Keratinocyte (primary cell): ENCODE measurements around the gene TTC22. TPM values are rescaled to one million over a fixed set of nuclear protein-coding genes. Genes with fewer than 3 reads are reported as not detected.

Source experiments
- DNase-seq: peaks from one replicate; pipeline ENCODE4 v3.0.0-alpha.2; 2011; ENCODE audit warnings: low read depth, missing footprints, low spot score
- FAIRE-seq: peaks from 2 replicates; lab custom pipeline; 2011; peaks lifted over from hg19 to GRCh38; lab: Jason Lieb, UNC
- H2AFZ ChIP-seq: 2 replicates; pipeline ENCODE4 v1.6.0; 2012; ENCODE audit warnings: low read length, control low read depth, inconsistent platforms; ENCODE audit not compliant: control insufficient read depth
- H3K27ac ChIP-seq: 2 replicates; pipeline ENCODE4 v1.5.1; 2011; ENCODE audit warnings: low read length; ENCODE audit not compliant: control insufficient read depth, insufficient read depth
- H3K27me3 ChIP-seq: 3 replicates; pipeline ENCODE4 v1.6.0; 2011; ENCODE audit warnings: low read length; ENCODE audit not compliant: control insufficient read depth, insufficient read depth; ENCODE audit errors: extremely low read depth
- H3K36me3 ChIP-seq, 2 experiments: 2 replicates in 1 of 2; 3 replicates in 1 of 2; pipeline ENCODE4 v1.5.1; 2011; ENCODE audit warnings: low read length in 2 of 2, mild to moderate bottlenecking in 1 of 2; ENCODE audit not compliant: control insufficient read depth in 2 of 2, insufficient read depth in 2 of 2; ENCODE audit errors: extremely low read depth in 1 of 2
- H3K4me1 ChIP-seq: 3 replicates; pipeline ENCODE4 v1.5.1; 2011; ENCODE audit warnings: low read length; ENCODE audit not compliant: control insufficient read depth, insufficient read depth; ENCODE audit errors: extremely low read depth
- H3K4me2 ChIP-seq: 3 replicates; pipeline ENCODE4 v1.6.0; 2011; ENCODE audit warnings: low read depth, low read length; ENCODE audit not compliant: control insufficient read depth, insufficient read depth; ENCODE audit errors: extremely low read depth
- H3K4me3 ChIP-seq, 3 experiments: fragments of 200-600 bp in 1 of 3; sonication (generic) in 1 of 3; 2 replicates in 2 of 3; 3 replicates in 1 of 3; pipeline ENCODE4 v1.5.1; 2011 to 2016; ENCODE audit warnings: low read length in 3 of 3, mild to moderate bottlenecking in 3 of 3, control low read depth in 2 of 3, inconsistent platforms in 1 of 3, low read depth in 1 of 3, mixed read lengths in 1 of 3, mixed run types in 1 of 3, moderate library complexity in 1 of 3; ENCODE audit not compliant: control insufficient read depth in 2 of 3, insufficient read depth in 2 of 3; ENCODE audit errors: extremely low read depth in 1 of 3
- H3K79me2 ChIP-seq: 2 replicates; pipeline ENCODE4 v1.6.0; 2012; ENCODE audit warnings: low read length; ENCODE audit not compliant: control insufficient read depth, insufficient read depth
- H3K9ac ChIP-seq: 3 replicates; pipeline ENCODE4 v1.6.0; 2011; ENCODE audit warnings: low read length; ENCODE audit not compliant: control insufficient read depth, insufficient read depth; ENCODE audit errors: extremely low read depth
- H3K9me1 ChIP-seq: 3 replicates; pipeline ENCODE4 v1.6.0; 2011; ENCODE audit warnings: low read length; ENCODE audit not compliant: control insufficient read depth, insufficient read depth; ENCODE audit errors: extremely low read depth
- H3K9me3 ChIP-seq: 2 replicates; pipeline ENCODE4 v1.5.1; 2012; ENCODE audit warnings: low read depth, low read length; ENCODE audit not compliant: control insufficient read depth
- H4K20me1 ChIP-seq: 3 replicates; pipeline ENCODE4 v1.6.0; 2011; ENCODE audit warnings: low read length; ENCODE audit not compliant: control insufficient read depth, insufficient read depth; ENCODE audit errors: extremely low read depth
- CTCF ChIP-seq, 3 experiments: IDR thresholded peaks in 1 of 3; conservative IDR thresholded peaks in 1 of 3; optimal IDR thresholded peaks in 1 of 3; 2 replicates in 2 of 3; 3 replicates in 1 of 3; pipeline versions ENCODE3 to v1.5.1; 2011; ENCODE audit warnings: low read length in 3 of 3, mild to moderate bottlenecking in 3 of 3, moderate library complexity in 2 of 3, control low read depth in 1 of 3, inconsistent platforms in 1 of 3; ENCODE audit not compliant: insufficient read depth in 2 of 3; ENCODE audit errors: extremely low read depth in 1 of 3
- EZH2 ChIP-seq: IDR thresholded peaks from one replicate; pipeline ENCODE4 v1.6.1; 2012; ENCODE audit warnings: inconsistent platforms, mild to moderate bottlenecking, low read length, moderate library complexity
- dilution Hi-C: fragments of 300-500 bp; cut with MboI; formaldehyde crosslinking; loops from one replicate; pipeline ENCODE4 v1.7.0; 2020; ENCODE audit warnings: low sequenced_read_pairs; ENCODE audit not compliant: extremely low pct_ligation_motif_present
- polyA plus RNA-seq, 5 experiments: library from polyadenylated mRNA; depleted of rRNA in 3 of 5; stranded (reverse) in 3 of 5; stranded (forward) in 1 of 5; unstranded in 1 of 5; fragments of >200 nt; gene quantifications; 1 replicate in 1 of 5; 2 replicates in 3 of 5; 3 replicates in 1 of 5; pipeline versions ENCODE4 v1.2.1 to v1.2.3, GENCODE V29; 2011 to 2012; ENCODE audit warnings: missing spikeins in 2 of 5, low read depth in 1 of 5, low replicate concordance in 1 of 5

The TTC22 gene
- polyA plus RNA-seq, 1 donor (not counting 4 experiments of a cell fraction or from before 2014, with no cell fraction given): 5.1 TPM

GRCh38 chr1:54791880-54792522 lies 9.1 kb downstream of the TTC22 start:
- peak; percentile 76 for FAIRE-seq
- no peak overlapping the region for H3K4me3 ChIP-seq
- H3K4me2 ChIP-seq: no peak overlapping the region
- peaks cover 0 to 1% of the 10 kb centered on the region in 2 experiments for H3K36me3 ChIP-seq
- dilution Hi-C loops: no loop called here
- no peaks in the 10 kb centered on the region for H3K79me2 ChIP-seq
- H2AFZ ChIP-seq: no peak overlapping the region
- no peaks in the 10 kb centered on the region for H4K20me1 ChIP-seq
- TF ChIP-seq CTCF (optimal IDR thresholded peaks at IDR 0.05 in 1 of 3, IDR thresholded peaks at IDR 0.05 in 1 of 3, conservative IDR thresholded peaks at IDR 0.05 in 1 of 3; ENCODE audit: extremely low read depth in 1 of 3, insufficient read depth in 2 of 3, low read length in 3 of 3): peak; percentile 56 to 83 (median 76)
- no peak for TF ChIP-seq EZH2
- no peaks in the 10 kb centered on the region for H3K9me3 ChIP-seq
- peaks cover 15% of the 10 kb centered on the region for H3K4me1 ChIP-seq
- no peaks in the 10 kb centered on the region for H3K27me3 ChIP-seq
- no peak for DNase-seq
- peaks cover 2% of the 10 kb centered on the region for H3K9me1 ChIP-seq
- H3K27ac ChIP-seq: no peak overlapping the region
- H3K9ac ChIP-seq: no peak overlapping the region

DNA sequence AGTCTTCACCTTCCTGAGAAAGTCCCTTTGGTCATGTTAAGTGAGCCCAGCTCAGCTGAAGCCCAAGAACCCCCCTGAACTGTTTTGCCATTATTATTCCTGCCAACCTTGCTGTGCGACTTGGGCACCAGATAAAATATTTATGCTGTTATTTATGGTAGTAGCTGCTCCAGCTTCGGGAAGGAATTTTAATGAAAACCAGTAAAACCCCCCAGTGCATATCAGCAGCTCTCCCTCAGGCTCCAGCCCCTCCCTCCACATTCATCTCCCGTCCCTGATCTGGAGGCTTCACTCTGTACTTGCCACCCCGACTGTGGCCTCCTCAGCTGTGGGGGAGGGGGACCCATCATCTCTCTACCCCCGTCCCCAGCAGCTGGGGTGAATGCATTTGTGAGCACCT lies 12.7 kb downstream of the TTC22 start:
- no peak for FAIRE-seq
- peaks cover 0 to 4% of the 10 kb centered on the region in 2 experiments for H3K36me3 ChIP-seq
- H3K4me1 ChIP-seq: no peaks in the 10 kb centered on the region
- H3K9me1 ChIP-seq: no peaks in the 10 kb centered on the region
- dilution Hi-C loops: no loop called here
- TF ChIP-seq CTCF (optimal IDR thresholded peaks at IDR 0.05 in 1 of 3, IDR thresholded peaks at IDR 0.05 in 1 of 3, conservative IDR thresholded peaks at IDR 0.05 in 1 of 3; ENCODE audit: extremely low read depth in 1 of 3, insufficient read depth in 2 of 3, low read length in 3 of 3): no peak
- no peak for TF ChIP-seq EZH2
- no peak overlapping the region for H3K4me3 ChIP-seq
- no peaks in the 10 kb centered on the region for H4K20me1 ChIP-seq
- no peaks in the 10 kb centered on the region for H3K79me2 ChIP-seq
- no peak for DNase-seq
- no peak overlapping the region for H2AFZ ChIP-seq
- H3K27me3 ChIP-seq: no peaks in the 10 kb centered on the region
- H3K9me3 ChIP-seq: no peaks in the 10 kb centered on the region
- H3K27ac ChIP-seq: no peak overlapping the region
- no peak overlapping the region for H3K4me2 ChIP-seq
- H3K9ac ChIP-seq: no peak overlapping the region
